Endodermal cell (in vitro differentiated cells): Measurements from ENCODE around the gene CASKIN2. TPM values are rescaled to one million over a fixed set of nuclear protein-coding genes. Genes with fewer than 3 reads are reported as not detected.
A peak's percentile ranks its signal among the peaks of the same experiment; 100 is the strongest.

Source experiments
- DNase-seq: peaks from one replicate; pipeline ENCODE4 v3.0.0-alpha.2; 2017
- H3K27ac ChIP-seq: 2 replicates; pipeline ENCODE4 v1.5.1; 2013; ENCODE audit warnings: mild to moderate bottlenecking, low read depth, low read length, moderate library complexity
- H3K27me3 ChIP-seq: 2 replicates; pipeline ENCODE4 v1.6.1; 2013; ENCODE audit warnings: mild to moderate bottlenecking, low read length, moderate library complexity; ENCODE audit not compliant: insufficient read depth, control insufficient read depth, poor library complexity, severe bottlenecking
- H3K36me3 ChIP-seq: 2 replicates; pipeline ENCODE4 v1.7.0; 2013; ENCODE audit warnings: mild to moderate bottlenecking, low read length, moderate library complexity; ENCODE audit not compliant: control insufficient read depth, insufficient read depth
- H3K4me1 ChIP-seq: one replicate; pipeline ENCODE4 v1.7.0; 2013; ENCODE audit warnings: low read length; ENCODE audit not compliant: control insufficient read depth, insufficient read depth
- H3K4me3 ChIP-seq: 2 replicates; pipeline ENCODE4 v1.5.1; 2013; ENCODE audit warnings: mild to moderate bottlenecking, low read length, moderate library complexity
- H3K9ac ChIP-seq: 2 replicates; pipeline ENCODE4 v1.6.1; 2013; ENCODE audit warnings: mild to moderate bottlenecking, low read length, moderate library complexity; ENCODE audit not compliant: poor library complexity, severe bottlenecking; ENCODE audit errors: extremely low read depth
- H3K9me3 ChIP-seq: 2 replicates; pipeline ENCODE4 v1.6.1; 2013; ENCODE audit warnings: mild to moderate bottlenecking, low read length, moderate library complexity; ENCODE audit not compliant: control insufficient read depth
- H3K27ac Mint-ChIP-seq: 2 replicates; pipeline ENCODE4 v1.8.0; 2020; ENCODE audit warnings: mixed read lengths
- H3K27me3 Mint-ChIP-seq: 2 replicates; pipeline ENCODE4 v1.8.0; 2021; ENCODE audit warnings: mild to moderate bottlenecking, mixed read lengths; ENCODE audit not compliant: insufficient read depth
- H3K36me3 Mint-ChIP-seq: 2 replicates; pipeline ENCODE4 v1.8.0; 2020; ENCODE audit warnings: low read depth, mixed read lengths
- H3K4me1 Mint-ChIP-seq: 2 replicates; pipeline ENCODE4 v1.8.0; 2020; ENCODE audit warnings: mixed read lengths
- H3K4me3 Mint-ChIP-seq: 2 replicates; pipeline ENCODE4 v1.8.0; 2020; ENCODE audit warnings: mild to moderate bottlenecking, moderate library complexity, mixed read lengths
- H3K9me3 Mint-ChIP-seq: 2 replicates; pipeline ENCODE4 v1.8.0; 2020; ENCODE audit warnings: mild to moderate bottlenecking, mixed read lengths
- WGBS, 2 experiments: methylation state at CpG; one replicate each; pipeline versions ENCODE4 v1.1.5 to v1.1.7; 2013; ENCODE audit warnings: missing lambda C conversion rate in 2 of 2, mixed read lengths in 1 of 2; ENCODE audit not compliant: insufficient coverage in 1 of 2, insufficient read length in 1 of 2; 5-methylcytosine and 5-hydroxymethylcytosine counted together
- long read RNA-seq, 4 experiments: library from polyadenylated mRNA in 2 of 4; library from RNA in 1 of 4; library from capped mRNA in 1 of 4; stranded (forward) in 3 of 4; unstranded in 1 of 4; transcript quantifications; one replicate each; pipeline ENCODE4 v2.0.0, GENCODE V29; 2020 to 2021; ENCODE audit warnings: inconsistent platforms in 1 of 4
- polyA plus RNA-seq, 2 experiments: library from polyadenylated mRNA; stranded (reverse); fragments of 50-300 nt; gene quantifications; one replicate each; pipeline ENCODE4 v1.2.3, GENCODE V29; 2013
- total RNA-seq, 2 donors: library from RNA; stranded (reverse); fragmentation: NEBNext Ultra II Directional in 1 of 2; extraction: Animal tissue kit (Norgen Biotek cat#: 25700) in 1 of 2; gene quantifications; 2 replicates in 1 of 2; 3 replicates in 1 of 2; pipeline ENCODE4 v1.2.1, GENCODE V29; 2021
- TF ChIP-seq, protein P1 (sequence below): fragments of 200-600 bp; sonication (generic); conservative IDR thresholded peaks from 2 replicates; pipeline ENCODE4 v1.5.0; 2021; ENCODE audit warnings: antibody characterized with exemption, mild to moderate bottlenecking

The CASKIN2 gene, protein sequence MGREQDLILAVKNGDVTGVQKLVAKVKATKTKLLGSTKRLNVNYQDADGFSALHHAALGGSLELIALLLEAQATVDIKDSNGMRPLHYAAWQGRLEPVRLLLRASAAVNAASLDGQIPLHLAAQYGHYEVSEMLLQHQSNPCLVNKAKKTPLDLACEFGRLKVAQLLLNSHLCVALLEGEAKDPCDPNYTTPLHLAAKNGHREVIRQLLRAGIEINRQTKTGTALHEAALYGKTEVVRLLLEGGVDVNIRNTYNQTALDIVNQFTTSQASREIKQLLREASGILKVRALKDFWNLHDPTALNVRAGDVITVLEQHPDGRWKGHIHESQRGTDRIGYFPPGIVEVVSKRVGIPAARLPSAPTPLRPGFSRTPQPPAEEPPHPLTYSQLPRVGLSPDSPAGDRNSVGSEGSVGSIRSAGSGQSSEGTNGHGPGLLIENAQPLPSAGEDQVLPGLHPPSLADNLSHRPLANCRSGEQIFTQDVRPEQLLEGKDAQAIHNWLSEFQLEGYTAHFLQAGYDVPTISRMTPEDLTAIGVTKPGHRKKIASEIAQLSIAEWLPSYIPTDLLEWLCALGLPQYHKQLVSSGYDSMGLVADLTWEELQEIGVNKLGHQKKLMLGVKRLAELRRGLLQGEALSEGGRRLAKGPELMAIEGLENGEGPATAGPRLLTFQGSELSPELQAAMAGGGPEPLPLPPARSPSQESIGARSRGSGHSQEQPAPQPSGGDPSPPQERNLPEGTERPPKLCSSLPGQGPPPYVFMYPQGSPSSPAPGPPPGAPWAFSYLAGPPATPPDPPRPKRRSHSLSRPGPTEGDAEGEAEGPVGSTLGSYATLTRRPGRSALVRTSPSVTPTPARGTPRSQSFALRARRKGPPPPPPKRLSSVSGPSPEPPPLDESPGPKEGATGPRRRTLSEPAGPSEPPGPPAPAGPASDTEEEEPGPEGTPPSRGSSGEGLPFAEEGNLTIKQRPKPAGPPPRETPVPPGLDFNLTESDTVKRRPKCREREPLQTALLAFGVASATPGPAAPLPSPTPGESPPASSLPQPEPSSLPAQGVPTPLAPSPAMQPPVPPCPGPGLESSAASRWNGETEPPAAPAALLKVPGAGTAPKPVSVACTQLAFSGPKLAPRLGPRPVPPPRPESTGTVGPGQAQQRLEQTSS (N-terminal part only)
- total RNA-seq: 10 to 100 TPM; 26.4 to 31.0 TPM
- 14.9 TPM for polyA plus RNA-seq (2013, experiment 1 of 2)
- 11.8 TPM for polyA plus RNA-seq (2013, experiment 2 of 2)
- long read RNA-seq, experiment 1, full-length matches to known transcripts: 2 of 11 reads
- long read RNA-seq, experiment 1, partial matches to known transcripts: 6 of 11 reads
- long read RNA-seq, experiment 1, other reads (novel, unspliced or antisense): 3 of 11 reads
- long read RNA-seq, experiment 2, full-length matches to known transcripts: 11 of 27 reads
- long read RNA-seq, experiment 2, partial matches to known transcripts: 13 of 27 reads
- long read RNA-seq, experiment 2, other reads (novel, unspliced or antisense): 3 of 27 reads
- long read RNA-seq, experiment 3, full-length matches to known transcripts: 1 of 7 reads
- long read RNA-seq, experiment 3, partial matches to known transcripts: 5 of 7 reads
- long read RNA-seq, experiment 3, other reads (novel, unspliced or antisense): 1 of 7 reads
- long read RNA-seq, experiment 4, partial matches to known transcripts: 0 of 1 reads
- long read RNA-seq, experiment 4, other reads (novel, unspliced or antisense): 0 of 1 reads

DNA sequence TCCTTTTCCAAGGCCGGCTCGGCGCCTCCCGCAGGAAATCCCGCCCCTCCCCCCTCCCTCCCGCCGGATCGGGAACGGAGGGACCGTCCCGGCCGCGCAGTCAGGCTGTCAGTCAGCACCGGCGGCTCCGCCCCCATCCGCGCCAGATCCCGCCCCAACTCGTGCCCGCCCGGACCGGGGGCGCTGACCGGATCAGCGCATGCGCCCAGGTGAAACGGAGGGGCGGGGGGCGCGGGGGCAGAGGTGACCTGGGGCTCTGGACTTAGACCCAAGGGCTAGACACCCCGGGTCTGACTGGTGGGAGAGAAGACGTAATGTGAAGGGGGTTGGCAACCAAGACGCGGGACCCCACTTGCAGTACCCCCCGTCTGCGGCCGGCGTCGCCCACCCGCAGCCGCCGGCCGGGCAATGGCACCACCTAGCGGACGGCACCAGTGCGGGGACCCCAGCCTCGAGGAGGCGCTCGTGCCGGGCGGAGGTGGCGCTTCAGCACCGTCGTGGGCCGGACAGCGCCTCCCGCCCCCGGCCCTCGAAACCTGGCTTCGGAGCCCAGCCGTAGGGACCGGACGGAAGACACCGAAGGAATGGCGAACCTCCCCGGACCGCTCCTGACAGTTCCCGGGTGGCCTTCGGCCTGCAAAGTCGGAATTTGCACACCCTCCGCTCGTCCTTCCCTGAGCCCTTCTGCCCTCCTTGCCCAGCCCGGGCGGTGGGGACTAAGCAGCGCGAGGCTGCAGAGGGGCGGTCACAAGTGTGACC is at the start of gene CASKIN2:
Gene CASKIN2, minus strand, starts transcription at position 42 of the 759 bp plus-strand sequence. CDS start 1,733 bp downstream, outside the sequence.
- H3K4me1 ChIP-seq: peaks cover 7% of the 10 kb centered on the region
- peaks cover 28% of the 10 kb centered on the region for H3K36me3 Mint-ChIP-seq
- H3K27ac Mint-ChIP-seq: no peak within 1 kb of the TSS
- H3K9ac ChIP-seq: peak within 1 kb of the TSS; percentile 90
- H3K36me3 ChIP-seq: peaks cover 13% of the 10 kb centered on the region
- H3K27me3 ChIP-seq: no peaks in the 10 kb centered on the region
- no peaks in the 10 kb centered on the region for H3K27me3 Mint-ChIP-seq
- no peaks in the 10 kb centered on the region for H3K9me3 ChIP-seq
- H3K9me3 Mint-ChIP-seq: no peaks in the 10 kb centered on the region
- TF ChIP-seq, protein P1, sequence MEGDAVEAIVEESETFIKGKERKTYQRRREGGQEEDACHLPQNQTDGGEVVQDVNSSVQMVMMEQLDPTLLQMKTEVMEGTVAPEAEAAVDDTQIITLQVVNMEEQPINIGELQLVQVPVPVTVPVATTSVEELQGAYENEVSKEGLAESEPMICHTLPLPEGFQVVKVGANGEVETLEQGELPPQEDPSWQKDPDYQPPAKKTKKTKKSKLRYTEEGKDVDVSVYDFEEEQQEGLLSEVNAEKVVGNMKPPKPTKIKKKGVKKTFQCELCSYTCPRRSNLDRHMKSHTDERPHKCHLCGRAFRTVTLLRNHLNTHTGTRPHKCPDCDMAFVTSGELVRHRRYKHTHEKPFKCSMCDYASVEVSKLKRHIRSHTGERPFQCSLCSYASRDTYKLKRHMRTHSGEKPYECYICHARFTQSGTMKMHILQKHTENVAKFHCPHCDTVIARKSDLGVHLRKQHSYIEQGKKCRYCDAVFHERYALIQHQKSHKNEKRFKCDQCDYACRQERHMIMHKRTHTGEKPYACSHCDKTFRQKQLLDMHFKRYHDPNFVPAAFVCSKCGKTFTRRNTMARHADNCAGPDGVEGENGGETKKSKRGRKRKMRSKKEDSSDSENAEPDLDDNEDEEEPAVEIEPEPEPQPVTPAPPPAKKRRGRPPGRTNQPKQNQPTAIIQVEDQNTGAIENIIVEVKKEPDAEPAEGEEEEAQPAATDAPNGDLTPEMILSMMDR: peak; percentile 100
- peak within 1 kb of the TSS; percentile 91 for H3K4me3 ChIP-seq
- peak; percentile 100 for DNase-seq
- peak within 1 kb of the TSS; percentile 70 for H3K27ac ChIP-seq
- peak within 1 kb of the TSS; percentile 70 for H3K4me3 Mint-ChIP-seq
- no peaks in the 10 kb centered on the region for H3K4me1 Mint-ChIP-seq
- 0% methylated on average over 11 to 77 of the region's 78 CpGs for WGBS, 2 experiments

DNA sequence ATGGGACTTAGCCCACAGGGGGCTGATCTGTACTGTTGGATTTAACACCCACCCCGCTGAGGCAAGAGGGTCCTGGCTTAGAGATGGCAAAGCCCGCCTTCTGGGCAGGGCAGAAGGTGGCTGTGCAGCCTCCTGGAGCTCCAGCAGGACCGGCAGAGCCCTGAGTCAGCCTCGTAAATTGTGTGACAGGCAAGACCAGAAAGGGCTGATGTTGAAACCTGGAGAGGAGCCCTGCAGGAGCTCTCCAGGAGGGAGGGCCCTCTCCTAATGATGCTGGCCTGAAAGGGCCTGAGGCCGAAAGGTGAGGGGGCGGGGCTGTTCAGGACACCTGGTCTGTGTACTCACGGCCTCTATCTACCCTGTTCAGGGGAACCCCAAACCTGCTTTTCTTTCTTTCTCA is 49.7 kb upstream of the CASKIN2 start:
- Mint-ChIP-seq H3K9me3 (no peaks in the 10 kb centered on the region), H3K4me1 (no peaks in the 10 kb centered on the region), H3K4me3 (no peak overlapping the region), H3K36me3 (peaks cover 38% of the 10 kb centered on the region), H3K27me3 (no peaks in the 10 kb centered on the region), H3K27ac (no peak overlapping the region)
- H3K27me3 ChIP-seq: no peaks in the 10 kb centered on the region
- 87 to 94% methylated on average over 4 to 7 of the region's 7 CpGs for WGBS, 2 experiments
- peaks cover 7% of the 10 kb centered on the region for H3K36me3 ChIP-seq
- peak; percentile 41 for DNase-seq
- no peak overlapping the region for H3K4me3 ChIP-seq
- no peaks in the 10 kb centered on the region for H3K9me3 ChIP-seq
- H3K27ac ChIP-seq: no peak overlapping the region
- H3K9ac ChIP-seq: no peak overlapping the region
- TF ChIP-seq, protein P1: no peak
- H3K4me1 ChIP-seq: no peaks in the 10 kb centered on the region
